Measurements from ENCODE around the gene WAC. TPM values are rescaled to one million over a fixed set of nuclear protein-coding genes. Genes with fewer than 3 reads are reported as not detected.

Gene WAC
- total RNA-seq, 1 donor from 2014 or later, result 45.6 TPM

DNA sequence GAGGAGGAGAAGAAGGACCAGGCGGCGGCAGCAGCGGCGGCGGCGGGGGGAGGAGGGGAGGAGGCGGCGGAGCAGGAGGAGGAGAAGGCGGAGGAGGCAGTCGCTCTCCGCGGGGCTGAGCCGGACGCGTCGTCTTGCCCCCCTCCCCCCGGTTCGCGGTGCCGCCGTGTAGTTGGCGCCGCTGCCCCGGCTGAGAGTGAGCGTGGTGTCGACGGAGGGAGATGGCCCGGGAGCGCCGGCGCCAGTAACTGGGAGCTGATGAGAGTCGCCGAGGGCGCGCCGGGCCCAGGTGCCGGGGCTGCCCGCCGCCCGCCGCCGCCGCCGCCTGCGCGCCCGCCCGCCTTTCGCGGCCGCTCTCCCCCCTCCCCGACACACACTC, 257 bp downstream of the WAC start:
- DNase-seq (ENCODE audit: low read depth, low spot score), result no peak

DNA sequence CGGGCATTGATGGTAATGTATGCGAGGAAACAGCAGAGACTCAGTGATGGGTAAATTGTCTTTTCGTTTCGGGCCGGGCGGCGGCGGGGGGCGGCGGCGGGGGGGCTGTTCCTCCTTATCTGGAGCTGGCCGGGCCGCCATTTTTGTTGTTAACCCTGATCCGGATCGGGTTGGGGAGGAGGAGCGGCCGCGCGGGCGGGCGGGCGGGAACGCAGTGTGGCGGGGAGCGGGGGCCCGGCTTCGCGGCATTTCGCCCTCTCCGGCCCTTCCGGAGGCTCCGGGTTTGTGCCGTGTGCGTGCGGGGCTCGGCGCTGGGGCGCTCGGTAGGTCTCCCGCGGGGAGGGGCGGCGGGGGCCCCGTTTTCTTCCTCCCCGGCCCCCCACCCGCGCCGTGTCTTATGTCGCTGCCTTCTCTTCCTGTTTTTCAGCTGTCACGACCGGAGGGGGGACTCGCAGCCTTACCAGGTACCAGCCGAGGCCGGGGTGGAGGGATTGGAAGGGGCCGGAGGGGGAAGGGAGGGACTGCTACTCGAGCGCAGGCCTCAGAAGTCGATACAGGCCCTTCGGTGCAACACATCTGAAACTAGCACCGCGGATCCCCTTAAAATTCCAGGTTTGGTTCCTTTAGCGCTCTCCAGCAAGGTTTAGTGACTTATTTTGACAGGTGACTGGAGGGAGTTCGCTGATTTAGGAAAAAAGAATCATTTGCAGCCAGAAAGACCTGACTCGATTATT, 820 bp downstream of the WAC start:
- DNase-seq (ENCODE audit: low read depth, low spot score), result no peak

GRCh38 chr10:28535846-28536245, 2.9 kb downstream of the WAC start:
- DNase-seq (ENCODE audit: low read depth, low spot score), result no peak

DNA sequence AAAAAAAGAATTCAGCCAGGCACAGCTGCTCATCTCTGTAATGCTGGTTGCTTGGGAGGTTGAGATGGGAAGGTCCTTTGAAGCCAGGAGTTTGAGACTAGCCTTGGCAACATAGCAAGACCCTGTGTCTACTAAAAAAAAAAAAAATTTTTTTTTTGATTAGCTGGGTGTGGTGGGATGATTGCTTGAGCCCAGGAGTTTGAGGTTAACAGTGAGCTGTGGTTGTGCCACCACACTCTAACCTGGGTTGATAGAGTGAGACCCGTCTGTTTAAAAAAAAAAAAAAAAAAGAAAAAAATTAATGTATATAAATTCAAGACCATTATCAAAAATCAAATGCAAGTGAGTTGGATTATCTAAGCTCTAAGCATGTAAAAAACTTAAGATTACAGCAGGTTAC, 5.7 kb downstream of the WAC start:
- DNase-seq (ENCODE audit: low read depth, low spot score), result no peak

DNA sequence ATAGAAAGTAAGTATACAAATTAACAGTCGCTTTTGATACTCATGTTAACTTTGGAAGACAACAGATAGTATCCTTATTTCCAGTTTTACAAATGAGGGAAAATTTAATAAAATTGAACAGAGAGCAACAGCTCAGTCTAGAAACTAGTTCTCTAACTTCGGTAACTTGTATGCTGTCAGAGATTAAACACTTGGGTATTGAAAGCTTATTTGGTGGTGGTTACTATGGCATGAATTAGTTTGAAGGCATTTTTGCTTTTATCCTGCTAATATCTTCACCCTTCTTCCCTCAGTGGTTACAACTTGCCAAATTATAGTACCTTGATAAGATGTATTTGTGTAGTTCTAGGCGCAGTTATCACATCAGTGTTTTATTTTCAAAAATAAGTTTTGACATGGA, 7.2 kb downstream of the WAC start:
- no peak for DNase-seq (ENCODE audit: low read depth, low spot score)

DNA sequence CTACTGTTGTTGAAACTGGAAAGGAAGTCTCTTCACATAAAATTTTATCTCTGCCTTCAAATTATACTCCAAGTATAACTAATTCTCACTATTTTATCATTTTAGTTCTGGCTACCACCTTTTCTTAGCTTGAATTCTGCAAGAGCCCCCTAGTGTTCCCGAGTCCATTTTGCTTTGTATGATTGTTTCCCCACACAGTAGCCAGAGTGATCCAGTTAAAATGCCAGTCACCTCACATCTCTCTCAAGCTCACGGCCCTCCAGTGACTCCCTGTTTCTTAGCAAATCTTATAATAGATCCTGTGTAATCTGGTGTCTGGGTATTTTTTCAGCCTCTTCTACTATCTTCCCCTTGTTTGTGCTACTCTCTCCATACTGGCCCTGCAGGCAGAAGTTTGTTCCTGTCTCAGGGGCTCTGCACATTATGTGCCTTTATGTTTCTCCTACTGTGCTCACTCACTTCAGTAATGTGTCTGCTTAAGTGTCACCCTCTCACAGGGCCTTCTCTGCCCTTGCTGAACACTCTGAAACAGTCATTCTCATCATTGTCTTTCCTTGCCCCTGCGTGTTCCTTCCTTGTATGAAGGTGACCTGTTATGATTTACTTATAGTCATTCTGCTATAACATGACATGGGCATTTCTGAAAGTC, 8.9 kb downstream of the WAC start:
- no peak for DNase-seq (ENCODE audit: low read depth, low spot score)

DNA sequence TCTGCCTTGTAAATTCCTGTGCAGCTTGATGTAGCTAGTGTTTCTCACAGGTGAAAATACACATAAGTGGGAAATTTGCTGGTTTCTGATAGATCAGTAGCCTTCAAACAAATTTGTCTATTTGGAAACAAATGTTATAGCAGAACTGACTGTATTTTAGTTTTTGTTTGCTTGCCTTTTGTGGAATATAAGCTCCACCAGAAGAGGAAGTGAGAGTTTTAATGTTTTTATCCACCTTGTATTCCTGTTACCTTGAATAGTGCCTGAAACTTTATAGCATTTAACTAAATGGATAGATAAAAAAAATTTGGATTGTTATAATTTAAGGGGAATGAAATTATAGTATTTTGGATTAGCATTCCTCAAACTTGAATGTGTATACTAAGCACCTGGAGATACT, 9.8 kb downstream of the WAC start:
- DNase-seq (ENCODE audit: low read depth, low spot score), result no peak

DNA sequence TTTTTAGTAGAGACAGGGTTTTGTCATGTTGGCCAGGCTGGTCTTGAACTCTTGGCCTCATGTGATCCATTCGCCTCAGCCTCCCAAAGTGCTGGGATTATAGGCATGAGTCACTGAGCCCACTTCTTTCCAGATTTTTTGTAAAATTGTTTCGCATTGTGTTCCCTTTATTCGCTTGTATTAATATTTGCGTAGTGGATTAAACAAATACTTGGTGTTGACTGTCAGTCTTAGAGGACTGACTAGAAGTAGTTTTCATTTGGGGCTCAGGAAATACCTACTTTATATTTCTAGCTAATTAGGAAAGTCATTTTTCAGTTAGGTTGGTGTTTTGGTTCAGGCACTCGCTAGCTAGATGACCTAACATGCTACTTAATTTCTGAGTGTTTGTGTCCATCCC, 11.1 kb downstream of the WAC start:
- DNase-seq (ENCODE audit: low read depth, low spot score), result no peak

DNA sequence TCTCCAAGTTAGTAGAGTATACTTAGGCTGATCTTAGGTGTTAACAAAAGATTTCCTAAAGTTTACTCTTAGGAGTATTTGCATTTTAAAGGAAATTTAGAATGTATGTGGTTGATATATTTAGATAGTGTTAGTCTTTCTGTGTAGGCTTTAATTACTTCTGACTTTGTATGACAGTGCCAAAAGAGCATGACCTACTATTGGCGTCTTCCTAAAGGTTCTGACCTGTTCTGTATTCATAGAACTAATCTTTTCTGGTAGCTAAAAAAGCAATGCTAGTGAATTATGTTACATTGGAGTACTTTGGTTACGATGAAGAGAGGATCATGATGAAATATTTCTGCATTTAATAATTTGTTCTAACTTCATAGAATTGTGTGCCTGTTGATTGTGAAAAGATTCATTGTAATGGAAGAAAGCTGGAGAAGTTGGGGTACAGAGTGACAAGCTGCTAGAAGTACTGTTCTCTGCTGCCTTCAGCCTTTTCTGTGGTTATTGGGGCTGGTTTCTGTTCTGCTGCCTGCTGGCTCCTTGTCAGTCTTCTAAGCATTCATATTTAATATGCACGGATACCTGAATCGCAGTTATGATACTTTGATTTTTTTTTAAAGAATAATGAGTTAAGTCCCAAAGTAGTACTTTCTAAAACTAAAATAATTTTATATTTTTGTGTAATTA, 13.2 kb downstream of the WAC start:
- DNase-seq (ENCODE audit: low read depth, low spot score), result no peak

DNA sequence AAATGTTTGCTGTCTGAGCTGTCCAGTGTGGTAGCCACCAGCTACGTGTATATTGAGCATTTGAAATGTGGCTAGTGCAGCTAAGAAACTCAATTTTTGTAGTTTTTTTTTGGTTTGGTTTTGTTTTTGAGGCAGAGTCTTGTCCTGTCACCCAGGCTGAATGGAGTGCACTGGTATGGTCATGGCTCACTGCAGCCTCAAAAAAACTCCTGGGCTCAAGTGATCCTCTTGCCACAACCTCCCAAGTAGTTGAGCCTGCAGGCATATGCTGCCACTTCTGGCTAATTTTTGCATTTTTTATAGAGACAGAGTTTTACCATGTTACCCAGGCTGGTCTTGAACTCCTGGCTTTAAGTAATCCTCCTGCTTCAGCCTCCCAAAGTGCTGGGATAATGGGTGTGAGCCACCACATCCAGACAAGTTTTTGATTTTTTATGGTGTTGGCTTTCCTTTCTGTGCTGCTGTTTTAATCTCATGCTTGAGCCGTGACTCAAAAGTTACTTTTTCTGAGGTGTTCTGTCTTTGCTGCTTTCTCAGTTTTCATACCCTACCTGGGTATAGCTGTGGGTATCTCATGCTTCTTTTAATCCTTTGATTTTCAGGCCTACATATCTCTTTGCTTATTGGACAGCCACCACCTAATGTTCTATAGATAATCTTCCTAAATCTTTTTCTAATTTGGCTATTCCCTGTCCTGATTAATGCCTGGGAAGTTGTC, 16.0 kb downstream of the WAC start:
- no peak for DNase-seq (ENCODE audit: low read depth, low spot score)

- no peak for DNase-seq (ENCODE audit: low read depth, low spot score)
These were observed 18.2 kb downstream of the WAC start for GRCh38 chr10:28551086-28551485.

DNA sequence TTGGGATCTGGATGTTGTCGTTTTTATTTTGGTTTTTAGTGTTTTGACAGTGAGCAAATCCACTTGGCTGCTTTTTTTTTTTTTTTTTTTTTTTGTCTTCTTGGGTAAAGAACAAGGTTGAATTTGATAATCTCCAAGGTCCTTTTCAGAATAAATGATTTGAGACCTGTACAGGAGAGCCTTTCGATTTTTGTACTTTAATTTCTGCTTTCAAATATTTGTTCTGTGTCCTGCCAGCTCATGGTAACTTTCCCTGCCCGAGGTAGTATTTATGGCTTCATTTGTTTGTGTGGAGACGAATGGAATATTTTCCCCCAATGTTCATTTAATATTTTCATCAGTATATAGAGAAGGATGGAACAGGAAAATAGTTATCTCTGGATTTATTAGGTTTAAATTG, 19.9 kb downstream of the WAC start:
- no peak for DNase-seq (ENCODE audit: low read depth, low spot score)

DNA sequence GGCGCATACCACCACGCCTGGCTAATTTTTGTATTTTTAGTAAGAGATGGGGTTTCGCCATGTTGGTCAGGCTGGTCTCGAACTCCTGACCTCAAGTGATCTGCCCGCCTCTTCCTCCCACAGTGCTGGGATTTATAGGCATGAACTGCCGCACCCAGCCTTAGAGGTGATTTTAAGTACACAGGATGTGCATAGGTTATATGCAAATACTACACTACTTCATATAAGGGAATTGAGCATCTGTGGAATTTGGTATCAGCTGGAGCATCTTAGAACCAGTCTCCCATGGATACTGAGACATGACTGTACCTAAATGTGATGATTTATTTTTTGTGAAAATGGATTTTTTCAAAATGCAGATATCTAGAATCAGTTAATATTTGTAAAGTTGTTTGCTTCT, 21.1 kb downstream of the WAC start:
- DNase-seq (ENCODE audit: low read depth, low spot score), result no peak

DNA sequence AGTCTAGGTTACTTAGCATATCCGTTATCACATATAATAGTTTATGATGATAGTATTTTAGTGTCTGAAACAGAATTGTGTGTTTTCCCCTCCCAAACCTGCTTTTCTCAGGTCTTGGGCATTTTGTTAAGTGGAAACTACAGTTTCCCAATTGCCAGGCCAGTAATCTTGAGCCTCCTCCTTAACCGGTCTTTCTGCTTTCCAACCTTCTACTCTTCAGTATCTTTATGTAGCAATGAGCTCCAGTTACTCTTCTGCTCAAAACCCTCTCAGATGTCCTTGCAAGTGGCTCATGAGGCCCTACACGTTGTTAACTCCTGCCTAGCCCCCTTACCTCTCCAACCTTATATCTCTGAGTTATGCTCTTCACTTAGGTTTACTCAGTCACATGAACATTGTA, 22.0 kb downstream of the WAC start:
- DNase-seq (ENCODE audit: low read depth, low spot score), result no peak

DNA sequence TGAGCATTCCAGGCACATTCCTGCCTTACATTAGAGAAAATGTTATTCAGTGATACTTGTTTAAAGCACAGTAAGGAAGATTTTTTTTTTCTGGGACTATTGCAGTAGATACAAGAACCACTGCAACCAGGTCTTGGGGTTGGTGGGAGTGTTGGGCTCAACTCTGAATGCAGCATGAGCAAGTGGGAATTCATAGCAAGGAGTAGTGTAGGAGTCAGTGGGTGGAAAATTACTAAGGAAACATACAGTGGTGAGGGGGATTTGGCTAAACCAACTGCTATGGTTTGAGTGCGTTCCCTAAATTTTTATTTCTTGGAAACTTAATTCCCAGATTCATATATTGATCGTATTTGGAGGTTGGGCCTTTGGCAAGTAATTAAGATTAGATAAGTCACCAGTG, 22.4 kb downstream of the WAC start:
- DNase-seq (ENCODE audit: low read depth, low spot score), result no peak

DNA sequence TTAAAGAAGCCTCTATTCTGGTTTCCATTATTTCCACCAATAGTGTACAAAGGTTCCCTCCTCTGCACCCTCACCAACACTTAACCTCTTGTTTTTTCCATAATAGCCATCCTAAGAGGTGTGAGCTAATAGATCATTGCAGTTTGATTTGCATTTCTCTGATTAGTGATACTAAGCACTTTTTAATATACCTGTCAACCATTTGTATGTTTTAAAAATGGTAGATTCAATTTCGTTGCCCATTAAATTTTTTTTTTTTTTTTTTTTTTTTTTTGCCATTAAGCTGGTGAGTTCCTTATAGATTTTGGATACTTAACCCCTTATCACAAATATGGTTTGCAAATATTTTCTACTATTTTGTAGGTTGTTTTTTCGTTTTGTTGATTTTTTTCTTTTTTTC, 23.2 kb downstream of the WAC start:
- no peak for DNase-seq (ENCODE audit: low read depth, low spot score)

GRCh38 chr10:28558186-28558585, 25.3 kb downstream of the WAC start:
- no peak for DNase-seq (ENCODE audit: low read depth, low spot score)

DNA sequence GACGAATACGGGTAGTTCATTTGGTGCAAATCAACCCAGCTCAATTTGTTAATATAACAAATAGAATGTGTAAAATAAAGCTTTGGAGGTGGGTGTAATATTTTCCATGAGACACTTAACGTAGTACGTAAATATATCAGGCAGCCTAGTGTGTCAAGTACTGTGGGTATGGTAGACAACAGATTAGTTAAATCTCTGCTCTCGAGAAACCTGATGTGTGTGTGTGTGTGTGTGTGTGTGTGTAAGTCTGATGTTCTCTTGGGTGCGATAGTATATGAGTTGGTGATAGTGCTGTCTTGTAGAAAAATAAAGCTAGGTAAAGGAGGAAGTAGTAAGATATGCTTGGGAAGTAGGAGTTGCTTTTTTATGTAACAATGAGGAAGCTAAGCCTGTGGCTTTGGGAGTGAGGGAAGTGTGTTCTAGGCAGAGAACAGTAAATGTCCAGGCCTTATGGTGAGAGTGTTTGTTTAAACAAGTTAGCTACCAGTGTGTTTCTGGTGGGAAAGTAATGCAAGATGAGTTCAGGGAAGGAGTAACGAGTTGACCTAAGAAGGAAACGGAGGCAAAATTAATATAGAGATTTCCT, 26.1 kb downstream of the WAC start:
- DNase-seq (ENCODE audit: low read depth, low spot score), result no peak

DNA sequence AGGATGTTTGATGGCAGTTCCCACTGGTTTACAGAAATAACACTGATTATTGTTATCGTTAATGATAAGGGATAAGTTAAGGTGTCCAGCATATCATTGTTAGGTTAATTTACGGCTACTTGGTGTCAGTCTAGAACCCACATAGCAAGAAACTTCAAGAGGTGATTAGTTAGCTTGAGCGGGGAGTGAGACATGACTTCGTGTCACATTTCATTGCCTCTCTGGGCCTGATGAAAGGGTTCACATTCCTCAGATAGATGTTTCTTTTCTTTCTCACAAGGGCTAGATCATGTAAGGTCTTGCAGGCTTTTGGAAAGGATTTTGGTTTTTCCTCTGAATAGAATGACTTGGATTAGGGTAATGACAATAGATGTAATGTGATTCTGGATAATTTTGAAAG, 26.7 kb downstream of the WAC start:
- DNase-seq (ENCODE audit: low read depth, low spot score), result no peak

- no peak for DNase-seq (ENCODE audit: low read depth, low spot score)
These were observed 27.7 kb downstream of the WAC start for GRCh38 chr10:28560617-28561016.

- no peak for DNase-seq (ENCODE audit: low read depth, low spot score)
These were observed 28.6 kb downstream of the WAC start for GRCh38 chr10:28561531-28561930.

DNA sequence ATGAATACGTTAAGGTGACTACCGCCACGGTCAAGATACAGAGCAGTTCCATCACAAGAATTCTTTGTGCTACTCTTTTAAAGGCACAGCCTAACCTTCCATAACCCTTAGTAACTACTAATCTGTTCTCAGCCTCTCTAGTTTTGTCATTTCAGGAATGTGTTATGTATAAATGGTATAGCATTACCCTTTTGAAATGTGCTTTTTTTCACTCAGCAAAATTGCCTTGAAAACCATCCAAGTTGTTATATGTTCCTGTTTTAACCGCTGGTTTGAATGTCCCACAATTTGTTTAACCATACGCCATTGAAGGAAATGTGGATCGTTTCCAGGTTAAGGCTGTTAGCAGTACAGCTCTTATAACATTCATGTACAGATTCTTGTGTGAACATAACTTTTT, 32.0 kb downstream of the WAC start:
- no peak for DNase-seq (ENCODE audit: low read depth, low spot score)

All from pulmonary artery endothelial cell (primary cell).